Right lobe of liver (tissue), 6 donors: ENCODE measurements around the gene POTEB. TPM values are rescaled to one million over a fixed set of nuclear protein-coding genes. Genes with fewer than 3 reads are reported as not detected.
"Not testable (repeated sequence)": the region's sequence is repeated elsewhere in the genome, so short reads cannot be mapped to it uniquely, and the experiment has no call there.

Experiments
- ATAC-seq, 4 donors: fragments of 200-7000 bp; cut with Tn5 transposase; one replicate each; pipeline ENCODE4 v1.9.1; 2020; ENCODE audit warnings: mild to moderate bottlenecking in 4 of 4, moderate library complexity in 4 of 4
- DNase-seq, 3 donors: peaks; one replicate each; pipeline ENCODE4 v3.0.0-alpha.2; 2020
- H3K27ac ChIP-seq, 3 donors: fragments of 200-600 bp; one replicate each; pipeline ENCODE4 v1.8.0; 2022
- H3K27me3 ChIP-seq, 2 donors: fragments of 200-600 bp; one replicate each; pipeline ENCODE4 v1.8.0; 2022
- H3K36me3 ChIP-seq, 4 donors: fragments of 200-600 bp; sonication (generic) in 1 of 4; one replicate each; pipeline versions ENCODE4 v1.5.1 to v1.8.0; 2017 to 2022; ENCODE audit warnings: control low read depth in 1 of 4
- H3K4me1 ChIP-seq, 4 donors: fragments of 200-600 bp; sonication (generic) in 1 of 4; one replicate each; pipeline versions ENCODE4 v1.5.1 to v1.8.0; 2017 to 2022; ENCODE audit warnings: control low read depth in 1 of 4
- H3K4me3 ChIP-seq, 3 donors: fragments of 200-600 bp; one replicate each; pipeline ENCODE4 v1.8.0; 2022
- H3K9me3 ChIP-seq, 4 donors: fragments of 200-600 bp; sonication (generic) in 1 of 4; one replicate each; pipeline versions ENCODE4 v1.5.1 to v1.8.0; 2017 to 2022; ENCODE audit warnings: control low read depth in 1 of 4
- WGBS: methylation state at CpG from one replicate; pipeline ENCODE4 v1.1.6; 2018; ENCODE audit warnings: low coverage, low lambda C conversion rate; ENCODE audit not compliant: insufficient coverage; ENCODE audit errors: missing lambda C conversion rate; 5-methylcytosine and 5-hydroxymethylcytosine counted together
- intact Hi-C, 2 donors: fragments of 100-400 bp; cut with DNase I; formaldehyde crosslinking; loops; one replicate each; pipeline versions ENCODE4 v1.11.2 to v1.14.1; 2022
- long read RNA-seq: library from polyadenylated mRNA; unstranded; transcript quantifications from one replicate; pipeline ENCODE4 v2.0.0, GENCODE V29; 2019
- microRNA-seq, 2 donors: library from miRNA; unstranded; fragments of <30 nt; microRNA quantifications; one replicate each; pipeline ENCODE4, GENCODE V29; 2019 to 2020
- small RNA-seq, 2 experiments: library from RNA; depleted of rRNA; stranded (forward); fragments of <200 nt; gene quantifications; one replicate each; pipeline ENCODE3, GENCODE V24; 2016
- total RNA-seq, 6 experiments: library from RNA; depleted of rRNA in 2 of 6; stranded (reverse); fragments of >200 nt in 2 of 6; fragmentation: NEBNext Ultra II Directional in 3 of 6; extraction: Animal tissue kit (Norgen Biotek cat#: 25700) in 3 of 6; gene quantifications; one replicate each; pipeline versions ENCODE4 v1.1.0 to v1.2.4, GENCODE V29; 2016 to 2023
- donor health status: DM: no; HTN: yes; CAD: no.
- donor health status: DM: no; HTN: no; CAD: no.
- donor health status: DM: no; HTN: no; CAD: no.
- donor health status: DM: no; HTN: yes; CAD: no.
- donor health status: DM: no; HTN: yes; CAD: no.

The POTEB gene
- total RNA-seq: not detected
- long read RNA-seq: 0 reads

DNA sequence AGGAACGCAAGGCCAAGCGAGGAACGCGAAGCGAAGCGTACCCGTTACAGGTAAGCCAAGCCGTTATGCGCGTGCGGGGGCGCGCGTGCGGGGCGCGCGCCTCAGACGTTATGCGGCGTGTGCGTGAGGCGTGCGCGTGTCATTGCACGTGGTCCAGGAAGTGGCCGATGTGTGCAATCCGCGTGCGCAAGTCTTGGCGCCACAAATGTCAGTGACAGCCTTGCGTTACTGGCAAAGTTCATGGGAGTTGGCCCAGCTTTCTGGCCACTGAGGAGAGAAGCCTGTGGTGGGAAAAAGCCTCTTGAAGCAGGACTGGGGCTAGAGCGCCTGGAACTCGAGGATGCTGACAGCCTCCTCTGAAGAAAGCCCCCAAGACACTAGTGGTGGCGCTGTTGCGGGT lies at the start of gene POTEB:
Gene POTEB, minus strand, starts transcription at position 101 of the 400 bp plus-strand sequence. CDS start 489 bp downstream, outside the sequence.
- H3K4me3 ChIP-seq, H3K4me1 ChIP-seq, DNase-seq, H3K27ac ChIP-seq, H3K9me3 ChIP-seq, H3K27me3 ChIP-seq, H3K36me3 ChIP-seq, intact Hi-C loops, ATAC-seq: not testable (repeated sequence)
- WGBS: no CpG with 5 or more reads among the region's 36 CpGs

- H3K27ac ChIP-seq, DNase-seq, H3K4me1 ChIP-seq, H3K9me3 ChIP-seq, H3K4me3 ChIP-seq, ATAC-seq, H3K27me3 ChIP-seq, intact Hi-C loops, H3K36me3 ChIP-seq: not testable (repeated sequence)
- WGBS: no CpG with 5 or more reads among the region's 6 CpGs
Observed at GRCh38 chr15:21890955-21891354, 13.4 kb upstream of the POTEB start.

- intact Hi-C loops, H3K4me3 ChIP-seq, H3K27ac ChIP-seq, H3K9me3 ChIP-seq, DNase-seq, H3K4me1 ChIP-seq, H3K36me3 ChIP-seq, ATAC-seq, H3K27me3 ChIP-seq: not testable (repeated sequence)
- WGBS: no CpG with 5 or more reads among the region's 47 CpGs
Observed at GRCh38 chr15:21889542-21889941, 12.0 kb upstream of the POTEB start.

- H3K36me3 ChIP-seq, H3K4me3 ChIP-seq, H3K9me3 ChIP-seq, ATAC-seq, intact Hi-C loops, H3K4me1 ChIP-seq, H3K27me3 ChIP-seq, H3K27ac ChIP-seq: not testable (repeated sequence)
- DNase-seq: peak in 2 of 3 donors; percentile 1 to 5
- WGBS: no CpG with 5 or more reads among the region's 1 CpG
Observed at GRCh38 chr15:21838831-21839230, 38.7 kb downstream of the POTEB start.

Small RNAs within 50 kb of the gene (microRNA-seq; reads per million reads assigned to microRNA genes)
- 0 reads per million in 2 donors for gene MIR3118-4

Small RNAs within 50 kb of the gene (small RNA-seq; reads per million reads assigned to genes)
- gene MIR3118-4: 0 reads per million in 2 experiments
- gene RNU6-631P: 0 reads per million in 2 experiments

Other genes with a start within 250 kb of the POTEB start
- gene OR4M2, start 202.8 kb upstream of the POTEB start, total RNA-seq: not detected